RPMI8226 (cell line): ENCODE measurements around the gene PDCD1.
"Not testable (repeated sequence)": the region's sequence is repeated elsewhere in the genome, so short reads cannot be mapped to it uniquely, and the experiment has no call there.

Source experiments
- DNase-seq: peaks from one replicate; pipeline ENCODE4 v3.0.0-alpha.2; 2015

Gene PDCD1

GRCh38 chr2:241823531-241824437 is 34.9 kb downstream of the PDCD1 start:
- peak; percentile 30 for DNase-seq

DNA sequence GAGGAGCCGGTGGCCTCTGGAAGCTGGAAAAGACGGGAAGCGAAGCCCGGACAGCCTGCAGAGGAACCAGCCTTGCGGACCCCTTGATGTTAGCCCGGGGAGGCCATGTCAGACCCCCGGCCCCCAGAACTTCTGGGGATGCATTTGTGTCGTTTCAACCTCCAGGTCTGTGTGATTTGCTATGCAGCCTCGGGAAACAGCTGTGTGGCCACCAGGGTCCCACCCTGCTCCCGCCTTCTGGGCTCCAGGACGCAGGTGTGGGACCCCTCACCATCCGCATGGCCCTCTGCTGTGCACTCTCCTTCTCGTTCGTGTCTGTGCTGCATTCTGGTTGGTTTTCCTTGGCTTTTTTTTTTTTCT is 36.5 kb downstream of the PDCD1 start:
- DNase-seq: no peak

DNA sequence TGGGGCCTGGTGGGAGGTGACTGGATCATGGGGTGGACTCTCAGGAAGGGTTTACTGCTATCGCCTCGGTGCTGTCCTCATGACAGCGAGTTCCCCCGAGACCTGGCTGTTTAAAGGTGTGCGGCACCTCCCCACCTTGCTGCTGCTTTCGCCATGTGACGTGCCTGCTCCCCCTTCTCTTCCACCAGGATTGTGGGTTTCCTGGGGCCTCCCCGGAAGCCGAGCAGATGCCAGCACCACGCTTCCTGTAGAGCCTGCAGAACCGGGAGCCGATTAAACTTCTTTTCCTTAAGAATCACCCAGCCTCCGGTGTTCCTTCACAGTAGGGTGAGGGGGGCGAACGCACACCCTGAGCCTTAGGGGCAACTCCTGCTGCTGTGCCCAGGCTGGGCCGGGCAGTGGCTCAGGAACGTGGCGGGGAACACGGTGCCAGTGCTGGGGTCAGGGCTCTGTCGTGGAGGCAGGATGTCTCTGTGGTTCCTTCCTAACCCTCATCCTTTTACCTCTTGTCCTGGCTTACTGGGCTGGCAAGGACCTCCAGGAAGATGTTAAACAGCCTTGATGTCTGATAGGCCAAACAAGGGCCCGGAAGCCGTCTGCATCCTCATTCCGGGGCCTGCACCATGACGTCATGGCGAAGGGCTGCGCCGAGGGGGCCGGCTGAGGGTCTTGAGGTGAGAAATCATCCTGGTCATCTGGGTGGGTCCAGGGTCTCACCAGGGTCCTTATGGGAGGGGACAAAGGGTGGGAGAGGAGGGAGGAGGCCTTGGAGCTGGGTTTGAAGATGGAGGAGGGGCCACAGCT is 37.0 kb downstream of the PDCD1 start:
- DNase-seq: no peak

DNA sequence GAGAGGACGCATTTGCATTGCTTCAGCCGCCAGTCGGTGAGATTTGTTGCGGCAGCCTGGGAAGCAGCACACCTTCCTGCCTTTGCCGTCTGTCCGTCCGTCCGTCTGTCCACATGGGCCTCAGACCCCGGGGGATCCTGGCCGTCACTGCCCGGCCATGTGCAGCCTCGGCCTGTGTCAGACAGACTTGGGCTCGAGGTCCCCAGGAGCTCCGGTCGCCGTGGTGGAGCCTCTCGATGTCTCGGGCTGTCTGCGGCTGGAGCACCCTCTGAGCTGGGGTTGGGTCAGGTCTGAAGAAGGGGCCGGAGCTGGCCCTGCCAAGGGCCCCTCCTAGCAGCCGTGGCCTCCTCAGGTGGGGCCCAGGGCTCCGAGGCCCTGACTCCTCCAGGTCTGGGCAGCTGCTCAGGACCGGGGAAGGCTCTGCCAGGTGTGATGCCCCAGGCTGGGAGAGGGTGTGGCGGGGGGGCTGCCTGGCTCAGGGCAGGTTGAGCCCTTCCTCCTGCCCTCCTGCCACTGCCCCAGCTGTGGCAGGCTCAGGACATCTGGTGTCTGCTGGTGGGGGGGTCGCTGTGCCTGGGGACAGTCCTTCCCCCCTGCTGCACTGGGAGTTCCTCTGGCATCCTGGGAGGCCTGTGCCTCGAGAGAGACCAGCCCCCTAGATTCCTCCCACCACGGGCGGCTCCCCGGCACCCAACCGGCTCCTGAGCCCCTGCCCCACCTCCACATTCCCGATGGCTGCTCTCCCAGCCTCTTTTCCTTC is 37.9 kb downstream of the PDCD1 start:
- DNase-seq: no peak

- not testable (repeated sequence) for DNase-seq
Measured at GRCh38 chr2:241819947-241820624, 38.6 kb downstream of the PDCD1 start.

- DNase-seq: no peak
Measured at GRCh38 chr2:241818943-241819270, 39.8 kb downstream of the PDCD1 start.

DNA sequence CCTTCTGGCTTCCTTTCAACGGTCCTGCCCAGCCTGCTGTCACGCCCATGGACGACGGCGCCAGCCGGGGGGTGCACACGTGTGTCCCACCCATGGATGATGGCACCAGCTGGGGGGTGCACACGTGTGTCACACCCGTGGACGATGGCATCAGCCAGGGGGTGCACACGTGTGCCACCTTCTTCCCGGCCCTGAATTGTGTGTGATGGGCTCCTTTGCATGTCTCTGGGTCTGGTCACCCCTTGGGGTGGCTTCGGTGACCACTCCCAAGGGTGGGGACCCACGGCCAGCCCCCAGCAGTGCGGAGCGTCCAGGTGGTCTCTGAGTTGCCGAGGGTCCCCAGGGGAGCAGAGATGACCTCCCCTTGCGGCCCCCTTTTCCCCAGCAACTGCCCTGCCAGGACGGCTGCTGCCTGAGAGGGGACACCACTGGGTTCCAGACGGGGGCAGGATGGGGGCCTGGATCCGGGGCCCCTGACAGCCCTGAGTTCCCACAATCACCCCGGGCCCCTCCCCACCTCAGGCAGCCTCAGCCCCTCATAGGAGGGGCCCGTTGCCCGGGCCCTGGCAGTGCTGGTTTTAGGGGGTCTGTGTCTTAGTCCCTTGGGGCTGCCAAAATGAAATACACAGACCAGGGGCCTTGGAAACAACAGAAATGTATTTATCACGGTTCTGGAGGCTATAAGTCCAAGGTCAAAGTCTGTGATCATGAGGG is 40.3 kb downstream of the PDCD1 start:
- DNase-seq: no peak

DNA sequence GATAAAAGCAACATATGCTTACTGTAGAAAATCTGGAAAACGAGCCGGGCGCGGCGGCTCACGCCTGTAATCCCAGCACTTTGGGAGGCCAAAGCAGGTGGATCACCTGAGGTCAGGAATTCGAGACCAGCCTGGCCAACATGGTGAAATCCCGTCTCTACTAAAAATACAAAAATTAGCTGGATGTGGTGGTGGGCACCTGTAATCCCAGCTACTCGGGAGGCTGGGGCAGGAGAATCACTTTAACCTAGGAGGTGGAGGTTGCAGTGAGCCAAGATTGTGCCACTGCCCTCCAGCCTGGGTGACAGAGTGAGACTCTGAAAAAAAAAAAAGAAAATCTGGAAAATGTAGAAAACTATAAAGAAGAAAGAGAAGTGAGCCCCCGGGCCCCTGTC is 40.9 kb downstream of the PDCD1 start:
- DNase-seq: not testable (repeated sequence)

GRCh38 chr2:241817126-241817820 is 41.4 kb downstream of the PDCD1 start:
- DNase-seq: no peak

DNA sequence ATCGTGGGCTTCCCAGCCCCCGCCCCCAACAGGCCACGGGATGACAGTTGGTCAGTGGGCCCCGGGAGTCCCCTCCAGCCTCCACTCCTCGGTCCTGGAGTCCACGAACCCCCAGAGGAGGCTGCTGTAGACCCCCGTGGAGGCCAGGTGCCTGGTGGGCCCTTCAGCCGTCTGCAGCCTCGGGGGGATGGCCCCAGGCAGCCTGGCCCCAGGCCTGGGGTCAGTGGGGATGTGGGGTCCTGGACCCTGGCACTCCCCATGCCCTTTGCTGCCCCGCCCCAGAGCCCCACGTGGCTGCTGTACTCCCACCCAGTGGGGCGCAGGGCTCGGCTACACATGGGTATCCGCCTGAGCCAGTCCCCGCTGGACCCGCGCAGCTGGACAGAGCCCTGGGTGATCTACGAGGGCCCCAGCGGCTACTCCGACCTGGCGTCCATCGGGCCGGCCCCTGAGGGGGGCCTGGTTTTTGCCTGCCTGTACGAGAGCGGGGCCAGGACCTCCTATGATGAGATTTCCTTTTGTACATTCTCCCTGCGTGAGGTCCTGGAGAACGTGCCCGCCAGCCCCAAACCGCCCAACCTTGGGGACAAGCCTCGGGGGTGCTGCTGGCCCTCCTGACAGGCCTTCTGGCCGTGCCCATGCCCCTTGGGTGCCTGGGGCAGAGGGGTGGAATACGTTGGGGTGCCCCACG is 42.1 kb downstream of the PDCD1 start:
- no peak for DNase-seq

GRCh38 chr2:241815477-241816430 is 42.9 kb downstream of the PDCD1 start:
- no peak for DNase-seq

GRCh38 chr2:241814643-241815476 is 43.8 kb downstream of the PDCD1 start:
- DNase-seq: no peak

- DNase-seq: no peak
Measured at GRCh38 chr2:241814393-241814642, 44.4 kb downstream of the PDCD1 start.

GRCh38 chr2:241813644-241814392 is 44.9 kb downstream of the PDCD1 start:
- no peak for DNase-seq

DNA sequence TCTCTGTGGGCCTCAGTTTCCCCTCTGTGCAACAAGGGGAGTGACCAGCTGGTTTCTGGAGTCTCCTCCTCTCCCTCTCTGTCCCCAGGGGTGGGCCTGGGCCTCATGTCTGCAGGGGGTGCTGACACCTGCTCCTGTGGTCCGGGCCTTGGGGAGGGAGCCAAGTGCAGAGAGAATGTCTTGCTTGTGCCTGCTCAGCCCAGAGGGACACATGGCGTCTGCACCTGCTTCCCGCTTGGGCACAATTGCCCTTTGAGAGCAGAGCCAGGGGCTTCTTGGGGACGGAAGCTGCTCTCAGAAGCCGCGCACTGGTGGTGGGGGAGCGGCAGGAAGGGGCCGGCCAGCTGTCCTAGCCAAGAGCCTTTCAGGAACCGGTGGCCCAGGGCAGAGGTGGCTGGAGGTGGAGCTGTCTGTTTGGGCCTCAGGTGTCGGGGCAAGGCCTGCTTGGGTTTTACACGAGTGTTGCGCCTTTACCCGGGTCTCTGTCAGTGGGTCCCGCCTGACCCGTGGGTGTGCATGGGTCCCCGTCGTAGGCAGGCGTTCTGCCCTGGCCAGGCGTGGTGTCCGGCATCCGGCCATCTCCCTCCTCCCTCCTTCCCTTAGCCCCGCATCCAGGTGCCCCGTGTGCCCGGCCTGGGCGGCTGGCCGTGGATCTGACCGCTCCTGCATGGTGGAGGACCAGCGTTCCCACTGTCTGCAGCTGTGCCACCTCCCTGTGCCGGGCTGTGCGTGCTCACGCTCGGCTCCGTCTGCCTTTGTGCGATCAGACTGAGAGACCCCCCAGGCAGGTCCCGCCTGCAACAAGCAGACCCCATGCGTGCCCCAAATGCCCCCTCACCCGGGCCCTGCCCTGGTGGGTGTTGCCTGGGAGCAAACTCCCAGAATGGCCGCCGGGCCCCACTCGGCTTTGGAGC is 45.7 kb downstream of the PDCD1 start:
- peak; percentile 35 for DNase-seq

DNA sequence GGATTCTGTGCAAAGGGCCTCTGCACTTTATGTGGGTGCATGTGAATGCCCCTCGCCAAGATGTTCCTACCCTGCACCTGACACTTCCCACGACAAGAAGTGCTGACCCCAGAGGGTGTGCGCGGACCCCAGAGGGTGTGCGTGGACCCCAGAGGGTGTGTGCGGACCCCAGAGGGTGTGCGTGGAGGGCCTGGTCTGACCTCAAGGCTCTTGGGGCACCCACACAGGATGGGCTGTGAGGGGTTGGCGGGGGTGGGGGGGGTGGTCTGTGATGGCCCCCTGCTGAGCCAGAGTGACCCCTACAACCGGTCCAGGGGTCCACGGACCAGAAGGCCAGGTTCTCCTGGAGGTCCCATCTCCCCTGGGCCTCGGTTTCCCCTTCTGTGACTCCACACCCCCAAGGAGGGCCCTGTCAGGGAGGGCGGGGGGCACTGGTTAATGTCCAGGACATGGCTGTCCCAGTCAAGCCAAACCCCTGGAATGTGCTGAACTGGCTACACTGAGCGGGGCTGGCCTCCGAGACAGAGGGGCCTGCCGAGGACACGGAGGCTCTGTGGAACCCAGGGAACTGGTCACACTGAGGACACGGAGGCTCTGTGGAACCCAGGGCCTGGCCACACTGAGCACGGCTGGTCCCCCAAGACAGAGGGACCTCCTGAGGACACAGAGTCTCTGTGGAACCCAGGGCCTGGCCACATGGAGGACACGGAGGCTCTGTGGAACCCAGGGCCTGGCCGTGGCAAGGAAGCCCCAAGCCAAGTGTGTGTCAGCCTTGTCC is 46.6 kb downstream of the PDCD1 start:
- DNase-seq: no peak
